ENCODE data around the gene ITIH2. TPM values are rescaled to one million over a fixed set of nuclear protein-coding genes. Genes with fewer than 3 reads are reported as not detected.

ITIH2 gene
- total and polyA plus RNA-seq, 2 of the 8 experiments (the other 6 are each of a cell fraction or from before 2014, with no cell fraction given) = not detected

GRCh38 chr10:7755103-7755502 lies 52.0 kb downstream of the ITIH2 start:
- no peak overlapping the region for H2AK5ac ChIP-seq (ENCODE audit: low read depth, low read length)
- CTCF ChIA-PET (ENCODE audit: partially characterized antibody) = interaction anchor here (0.6 to 4.2 kb wide), 6 partner anchors 8 to 219 kb away, joined by 4 to 14 read pairs (median 4); no protein-coding TSS in a partner anchor
- H3K9ac ChIP-seq (replicated peaks in 1 of 4; ENCODE audit: extremely low read depth in 1 of 4, low read depth in 3 of 4, low read length in 3 of 4) = no peak overlapping the region
- H2BK12ac ChIP-seq (ENCODE audit: low read depth, low read length) = no peak overlapping the region
- H3K9me3 ChIP-seq (ENCODE audit: insufficient read depth in 2 of 2, low read depth in 1 of 2, low read length in 1 of 2) = no peaks in the 10 kb centered on the region
- H2AFZ ChIP-seq (ENCODE audit: low read length) = no peak overlapping the region
- POLR2A ChIA-PET (ENCODE audit: partially characterized antibody) = interaction anchor here (1.6 kb wide), 1 partner anchor 11 kb away, joined by 3 read pairs; no protein-coding TSS in a partner anchor
- no peak overlapping the region for H4K5ac ChIP-seq (ENCODE audit: insufficient read length, low read depth, low read length)
- DNase-seq (ENCODE audit: low read depth in 1 of 2, low spot score in 2 of 2) (no peak), FAIRE-seq (no peak)
- no peak for TF ChIP-seq SP4 (IDR thresholded peaks at IDR 0.05; ENCODE audit: low read length)
- 93% methylated on average over 3 of the region's 3 CpGs; no CpG with 5 or more reads in 1 of the 2 experiments for WGBS, 2 experiments (ENCODE audit: extremely low coverage in 1 of 2, insufficient coverage in 1 of 2, insufficient read length in 1 of 2, insufficient replicate concordance in 2 of 2, low coverage in 1 of 2, low lambda C conversion rate in 2 of 2, missing lambda C conversion rate in 1 of 2)
- H3K27me3 ChIP-seq (replicated peaks in 1 of 4; ENCODE audit: control insufficient read depth in 3 of 4, extremely low read depth in 1 of 4, insufficient read depth in 3 of 4, low read length in 3 of 4) = no peaks in the 10 kb centered on the region
- H3K14ac ChIP-seq (ENCODE audit: insufficient read length) = no peak overlapping the region
- H3K4me2 ChIP-seq (ENCODE audit: insufficient read depth in 1 of 2, low read depth in 2 of 2, low read length in 2 of 2) = no peak overlapping the region
- H2BK20ac ChIP-seq (ENCODE audit: low read length) = no peak overlapping the region
- H3K4ac ChIP-seq (replicated peaks; ENCODE audit: insufficient read length, low read depth, low read length) = no peak overlapping the region
- no peak overlapping the region for H2BK15ac ChIP-seq (ENCODE audit: low read length)
- no peaks in the 10 kb centered on the region for H3K79me1 ChIP-seq (ENCODE audit: low read depth, low read length)
- H3K56ac ChIP-seq (replicated peaks; ENCODE audit: insufficient read length, low read depth, low read length) = no peak overlapping the region
- no peak overlapping the region for H3K4me3 ChIP-seq (ENCODE audit: extremely low read depth in 1 of 4, insufficient read depth in 2 of 4, low read depth in 3 of 4, low read length in 4 of 4)
- peaks cover 0 to 2% of the 10 kb centered on the region in 2 experiments for H4K20me1 ChIP-seq (replicated peaks in 1 of 2; ENCODE audit: control insufficient read depth in 1 of 2, insufficient read depth in 2 of 2, low read length in 2 of 2)
- no peaks in the 10 kb centered on the region for H3K4me1 ChIP-seq (replicated peaks in 1 of 4; ENCODE audit: control insufficient read depth in 3 of 4, insufficient read depth in 4 of 4, low read length in 3 of 4)
- no peak overlapping the region for H3K27ac ChIP-seq (ENCODE audit: low read depth, low read length)
- no peak overlapping the region for H4K8ac ChIP-seq (ENCODE audit: extremely low read depth, insufficient read depth, low read length)
- no peak overlapping the region for H3K23ac ChIP-seq (ENCODE audit: insufficient read length)
- H2BK120ac ChIP-seq (replicated peaks; ENCODE audit: low read depth, low read length) = no peak overlapping the region
- peaks cover 2 to 52% (median 25%) of the 10 kb centered on the region in 4 experiments; a peak in 7 of 8 replicates for H3K36me3 ChIP-seq (ENCODE audit: control insufficient read depth in 2 of 4, insufficient read depth in 4 of 4, low read length in 3 of 4)
- H3K79me2 ChIP-seq (ENCODE audit: control insufficient read depth in 1 of 2, insufficient read depth in 2 of 2, low read length in 2 of 2) = no peaks in the 10 kb centered on the region
- H3K18ac ChIP-seq (ENCODE audit: extremely low read depth, low read length) = no peak overlapping the region
- H3K23me2 ChIP-seq (ENCODE audit: low read depth, low read length) = no peaks in the 10 kb centered on the region
- H2BK5ac ChIP-seq (ENCODE audit: low read depth, low read length) = no peak overlapping the region
- no peak overlapping the region for H4K91ac ChIP-seq (replicated peaks; ENCODE audit: insufficient read length, low read length)

Data from H1 (cell line).